Caki2 (cell line): ENCODE measurements around the gene ECSIT. TPM values are rescaled to one million over a fixed set of nuclear protein-coding genes. Genes with fewer than 3 reads are reported as not detected.
"Not testable (repeated sequence)": the region's sequence is repeated elsewhere in the genome, so short reads cannot be mapped to it uniquely, and the experiment has no call there.

ENCODE experiments used
- DNase-seq: peaks from one replicate; pipeline ENCODE4 v3.0.0-alpha.2; 2015; ENCODE audit warnings: low read depth
- in situ Hi-C: cut with HindIII; loops from 2 replicates; pipeline ENCODE4 v1.10.0; 2016; ENCODE audit warnings: low sequenced_read_pairs, low pct_unique_long_range_greater_than_20kb, mixed read lengths
- total RNA-seq: library from RNA; depleted of rRNA; stranded (reverse); fragments of >200 nt; shearing (Covaris generic); gene quantifications from 2 replicates; pipeline ENCODE4 v1.2.3, GENCODE V29; 2014; ENCODE audit warnings: low replicate concordance; rRNA removed

The ECSIT gene
- total RNA-seq, 1 experiment from 2014 or later: 106 TPM

GRCh38 chr19:11458912-11459311 is 70.0 kb downstream of the ECSIT start:
- in situ Hi-C loops, DNase-seq: not testable (repeated sequence)

GRCh38 chr19:11458236-11458900 is 70.6 kb downstream of the ECSIT start:
- no peak for DNase-seq
- in situ Hi-C loops: no loop called here

GRCh38 chr19:11457831-11458230 is 71.1 kb downstream of the ECSIT start:
- in situ Hi-C loops: no loop called here

GRCh38 chr19:11457115-11457514 is 71.8 kb downstream of the ECSIT start:
- no peak for DNase-seq
- in situ Hi-C loops: no loop called here

More at GRCh38 chr19:11457831-11458230, 71.1 kb downstream of the ECSIT start:
- no peak for DNase-seq

GRCh38 chr19:11456659-11457058 is 72.3 kb downstream of the ECSIT start:
- in situ Hi-C loops: no loop called here
- no peak for DNase-seq

Other genes starting within 250 kb of the ECSIT start
- gene TSPAN16, start 233.0 kb downstream of the ECSIT start, total RNA-seq: not detected in 2 replicates
- gene RAB3D, start 189.5 kb downstream of the ECSIT start, total RNA-seq: 19.6 and 27.4 TPM in 2 replicates
- gene TMEM205, start 182.9 kb downstream of the ECSIT start, total RNA-seq: 381 and 712 TPM in 2 replicates
- 1.5 TPM in 2 replicates for gene CCDC159, start 182.6 kb downstream of the ECSIT start, total RNA-seq
- gene PLPPR2, start 173.7 kb downstream of the ECSIT start, total RNA-seq: 2.2 and 2.6 TPM in 2 replicates
- 2.1 and 5.6 TPM in 2 replicates for gene SWSAP1, start 154.5 kb downstream of the ECSIT start, total RNA-seq
- 14.4 and 16.6 TPM in 2 replicates for gene EPOR, start 144.8 kb downstream of the ECSIT start, total RNA-seq
- gene RGL3, start 109.8 kb downstream of the ECSIT start, total RNA-seq: 3.3 and 16.5 TPM in 2 replicates
- gene ODAD3, start 94.0 kb downstream of the ECSIT start, total RNA-seq: 1.1 and 2.6 TPM in 2 replicates
- 119 and 167 TPM in 2 replicates for gene PRKCSH, start 93.5 kb downstream of the ECSIT start, total RNA-seq
- gene ELAVL3, start 48.1 kb downstream of the ECSIT start, total RNA-seq: not detected in 2 replicates
- gene ZNF653, start 23.3 kb downstream of the ECSIT start, total RNA-seq: 4.6 and 43.5 TPM in 2 replicates
- not detected in 2 replicates for gene CNN1, start 9.7 kb upstream of the ECSIT start, total RNA-seq
- gene ELOF1, start 30.1 kb upstream of the ECSIT start, total RNA-seq: 37.8 and 71.2 TPM in 2 replicates
- 6.1 and 11.8 TPM in 2 replicates for gene ACP5, start 48.5 kb upstream of the ECSIT start, total RNA-seq
- 26.2 and 34.4 TPM in 2 replicates for gene ZNF627, start 68.3 kb upstream of the ECSIT start, total RNA-seq
- gene ZNF823, start 209.8 kb upstream of the ECSIT start, total RNA-seq: 6.7 and 17.6 TPM in 2 replicates
- 2.1 and 6.5 TPM in 2 replicates for gene ZNF441, start 237.9 kb upstream of the ECSIT start, total RNA-seq